OCI-LY7 (cell line): ENCODE measurements around the gene PDLIM3.

Experiments used
- EZH2phosphoT487 ChIP-seq: fragments of 200-600 bp; sonication (generic); IDR thresholded peaks from 2 replicates; pipeline ENCODE4 v1.6.1; 2018; ENCODE audit warnings: low read depth, borderline replicate concordance, mild to moderate bottlenecking, mixed run types, antibody characterized with exemption, low read length, moderate library complexity, mixed read lengths
- TF ChIP-seq, protein P1 (sequence below): fragments of 200-600 bp; sonication (generic); conservative IDR thresholded peaks from 2 replicates; pipeline ENCODE4 v1.5.1; 2014; ENCODE audit warnings: mild to moderate bottlenecking, antibody characterized with exemption, low read length, moderate library complexity, mixed read lengths

DNA sequence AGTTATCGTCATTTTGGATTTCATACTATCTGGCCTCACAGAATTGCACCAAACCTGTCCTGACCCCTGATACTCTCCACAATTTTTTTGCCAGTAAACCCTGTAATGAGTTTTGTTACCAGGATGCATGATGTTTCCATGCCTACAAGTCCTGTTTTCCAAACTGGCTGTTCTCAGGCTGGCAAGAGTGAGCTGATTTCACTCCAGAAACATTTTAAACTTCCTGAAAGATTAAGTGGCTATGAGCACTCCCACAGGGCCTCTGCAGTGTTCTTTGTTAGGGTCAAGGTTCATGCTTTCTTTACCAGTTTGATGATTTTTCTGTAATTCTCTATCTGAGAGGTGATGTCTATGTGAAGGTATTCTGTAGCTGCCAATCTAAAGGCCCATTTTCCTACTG is 31.7 kb upstream of the PDLIM3 start:
- TF ChIP-seq, protein P1, sequence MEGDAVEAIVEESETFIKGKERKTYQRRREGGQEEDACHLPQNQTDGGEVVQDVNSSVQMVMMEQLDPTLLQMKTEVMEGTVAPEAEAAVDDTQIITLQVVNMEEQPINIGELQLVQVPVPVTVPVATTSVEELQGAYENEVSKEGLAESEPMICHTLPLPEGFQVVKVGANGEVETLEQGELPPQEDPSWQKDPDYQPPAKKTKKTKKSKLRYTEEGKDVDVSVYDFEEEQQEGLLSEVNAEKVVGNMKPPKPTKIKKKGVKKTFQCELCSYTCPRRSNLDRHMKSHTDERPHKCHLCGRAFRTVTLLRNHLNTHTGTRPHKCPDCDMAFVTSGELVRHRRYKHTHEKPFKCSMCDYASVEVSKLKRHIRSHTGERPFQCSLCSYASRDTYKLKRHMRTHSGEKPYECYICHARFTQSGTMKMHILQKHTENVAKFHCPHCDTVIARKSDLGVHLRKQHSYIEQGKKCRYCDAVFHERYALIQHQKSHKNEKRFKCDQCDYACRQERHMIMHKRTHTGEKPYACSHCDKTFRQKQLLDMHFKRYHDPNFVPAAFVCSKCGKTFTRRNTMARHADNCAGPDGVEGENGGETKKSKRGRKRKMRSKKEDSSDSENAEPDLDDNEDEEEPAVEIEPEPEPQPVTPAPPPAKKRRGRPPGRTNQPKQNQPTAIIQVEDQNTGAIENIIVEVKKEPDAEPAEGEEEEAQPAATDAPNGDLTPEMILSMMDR: no peak
- TF ChIP-seq EZH2phosphoT487: no peak
